CD4-positive, alpha-beta T cell treated with Interleukin-4 for 4 hours (primary cell): ENCODE results near the gene ERGIC1.
"Not testable (repeated sequence)": the region's sequence is repeated elsewhere in the genome, so short reads cannot be mapped to it uniquely, and the experiment has no call there.

Experiments
- DNase-seq: peaks from one replicate; pipeline ENCODE4 v3.0.0-alpha.2; 2020

ERGIC1 gene

GRCh38 chr5:172830275-172830799 is 3.7 kb upstream of the ERGIC1 start:
- no peak for DNase-seq

DNA sequence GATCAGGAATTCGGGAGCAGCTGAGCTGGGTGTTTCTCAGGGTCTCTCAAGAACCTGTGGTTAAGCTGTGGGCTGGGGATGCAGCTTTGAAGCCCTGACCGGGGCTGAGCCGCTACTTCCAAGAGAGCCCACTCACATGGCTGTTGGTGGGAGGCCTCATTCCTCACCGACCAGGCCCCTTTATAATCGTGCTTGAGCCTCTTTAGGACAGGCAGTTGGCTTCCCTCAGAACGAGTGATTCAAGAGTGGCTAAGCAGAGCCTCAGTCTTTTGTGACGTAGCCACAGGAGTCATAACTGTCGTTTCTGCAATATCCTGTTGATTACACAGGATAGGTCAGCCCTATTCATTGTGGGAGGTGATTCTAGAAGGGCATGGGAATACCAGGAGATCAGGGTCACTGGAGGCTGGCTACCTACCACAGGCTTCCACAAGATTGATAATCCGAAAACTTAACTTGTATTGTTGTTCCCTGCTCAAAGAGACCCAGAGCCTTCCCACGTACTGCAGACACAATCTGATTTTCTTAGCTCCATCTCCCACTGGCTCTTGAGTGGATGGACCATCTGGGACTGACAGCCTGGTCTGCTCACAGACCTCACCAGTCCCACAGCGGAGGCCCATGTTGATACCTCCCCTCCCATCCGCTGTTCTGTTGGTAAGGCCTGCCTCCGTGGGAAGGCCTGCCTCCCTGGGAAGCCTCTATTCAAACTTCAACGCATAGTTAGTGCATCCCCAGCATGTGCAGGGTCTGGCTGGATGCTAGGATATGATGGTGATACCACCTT is 3.0 kb upstream of the ERGIC1 start:
- no peak for DNase-seq

DNA sequence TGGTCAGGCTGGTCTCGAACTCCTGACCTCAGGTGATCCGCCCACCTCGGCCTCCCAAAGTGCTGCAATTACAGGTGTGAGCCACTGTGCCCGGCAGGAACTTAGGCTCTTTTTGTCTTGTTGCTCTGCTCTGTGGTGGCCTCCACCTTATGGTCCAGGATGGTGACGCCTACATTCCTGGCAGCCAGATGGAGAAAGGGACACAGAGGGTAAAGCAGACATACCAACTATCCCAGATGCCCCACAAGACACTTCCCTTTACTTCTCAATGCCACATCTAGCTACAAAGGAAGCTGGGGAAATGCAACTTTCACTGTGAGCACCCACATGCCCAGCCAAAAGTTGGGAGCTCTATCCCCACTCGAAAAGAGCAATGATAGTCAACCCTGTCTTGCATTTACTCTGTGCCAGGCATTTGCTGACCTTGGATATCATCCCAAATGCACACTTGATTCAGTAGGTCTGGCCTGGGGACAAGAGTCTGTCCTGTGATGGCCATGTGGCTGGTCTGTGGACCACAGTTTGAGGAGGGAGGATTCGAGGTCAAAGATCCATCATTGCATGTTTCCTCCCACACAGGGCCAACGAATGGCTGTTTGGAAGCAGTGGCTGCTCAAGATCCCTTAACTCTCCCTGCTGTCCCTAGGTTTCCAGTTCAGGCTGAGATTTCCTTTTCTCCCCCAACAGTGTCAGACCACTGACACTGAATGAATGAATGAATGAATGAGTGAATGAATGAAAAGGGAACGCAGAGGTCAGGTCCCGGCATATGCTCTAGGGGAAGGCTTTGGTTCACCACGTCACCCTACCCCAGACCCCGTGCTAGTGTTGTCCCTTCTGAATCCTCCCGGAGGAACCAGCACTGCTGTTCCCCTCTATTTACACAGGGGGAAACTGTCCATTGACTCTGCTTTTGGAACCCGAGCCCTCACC is 1.4 kb upstream of the ERGIC1 start:
- no peak for DNase-seq

DNA sequence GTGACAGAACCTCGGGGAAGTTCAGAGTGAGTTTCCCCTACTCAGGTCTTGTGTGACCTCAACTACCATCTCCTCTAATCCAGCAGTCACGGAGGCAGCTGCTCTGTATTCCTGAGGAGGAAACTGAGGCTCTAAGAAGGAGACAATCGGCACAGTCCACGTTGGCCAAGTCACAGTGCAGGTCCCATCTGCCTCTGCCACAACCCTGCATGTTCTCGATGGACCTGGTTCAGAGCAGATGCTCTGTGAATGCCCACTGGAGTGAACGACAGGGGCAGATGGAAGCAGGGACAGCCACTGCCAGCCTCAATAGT is 722 bp upstream of the ERGIC1 start:
- DNase-seq: no peak

DNA sequence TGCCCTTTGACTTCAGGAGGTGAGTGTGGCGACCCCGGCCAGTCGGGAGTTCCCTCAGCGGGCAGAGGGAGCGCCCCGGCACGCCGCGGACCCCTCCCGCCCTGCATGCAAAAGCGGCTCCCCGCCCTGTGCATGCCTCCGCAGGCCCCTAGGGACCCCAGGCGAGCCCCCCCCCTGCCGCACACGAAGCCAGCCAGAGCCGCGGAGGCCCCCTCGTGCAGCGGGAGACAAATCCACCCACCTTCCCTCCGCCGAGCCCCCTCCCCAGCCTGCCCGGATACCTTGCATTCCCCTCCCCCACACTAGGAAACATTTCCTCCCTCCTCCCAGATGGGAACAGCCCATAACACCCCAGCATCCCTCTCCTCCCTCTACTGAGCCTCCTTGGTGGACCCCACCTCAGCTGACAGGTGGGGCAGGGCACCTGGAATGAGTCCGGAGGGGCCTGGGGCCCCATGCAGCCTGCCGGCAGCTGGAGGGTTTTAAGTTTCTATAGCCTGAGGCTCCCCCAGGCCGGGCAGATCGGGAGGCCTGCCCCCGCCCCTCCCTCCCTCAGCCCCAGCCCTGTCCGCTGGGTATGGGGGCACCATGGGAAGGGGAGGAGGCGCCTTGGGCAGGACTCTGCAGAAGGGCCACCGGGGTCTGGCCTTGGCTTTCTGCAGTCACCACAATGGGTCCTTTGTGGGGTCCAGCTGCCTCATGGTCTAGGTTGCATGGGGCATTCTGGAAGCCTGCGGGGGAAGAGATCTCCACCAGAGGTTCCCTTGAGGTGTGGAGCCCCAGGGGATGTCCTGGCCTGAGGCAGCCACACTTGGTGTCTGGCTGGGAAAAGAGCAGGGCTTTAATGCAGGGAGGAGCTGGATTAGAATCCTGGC is 601 bp downstream of the ERGIC1 start:
- DNase-seq: no peak

DNA sequence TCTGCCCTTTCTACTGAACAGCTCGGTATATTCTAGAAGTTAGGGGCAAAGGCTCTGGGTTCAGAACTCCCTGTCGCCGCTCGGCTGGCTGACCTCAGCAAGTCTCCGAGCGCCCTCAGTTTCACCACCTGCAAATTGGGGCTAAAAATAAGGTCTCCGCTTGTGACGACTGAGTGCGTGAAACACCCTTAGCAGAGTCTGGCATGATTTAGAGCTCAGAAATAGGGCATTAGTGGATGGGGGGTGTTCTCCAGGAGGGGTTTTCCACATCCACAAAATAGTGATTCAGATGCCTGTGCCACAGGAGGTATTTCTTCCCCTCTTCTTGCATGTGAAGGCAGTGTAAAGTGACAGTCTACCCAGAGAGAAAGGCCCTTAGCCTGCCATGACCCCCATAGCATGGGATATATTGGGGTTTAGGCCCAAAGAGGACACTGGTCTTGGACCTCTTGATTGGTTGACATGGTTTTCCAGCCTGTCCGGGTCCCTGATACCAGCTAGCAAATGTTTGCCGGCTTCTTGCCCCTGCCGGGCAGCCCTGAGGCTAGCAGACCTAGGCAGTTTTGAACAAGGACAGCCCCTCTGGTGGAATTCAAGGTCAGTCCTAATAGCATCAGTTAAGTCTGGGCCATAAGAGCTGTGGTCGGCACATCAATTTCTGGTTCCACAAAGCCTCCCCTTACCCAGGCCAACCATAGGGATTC is 1.4 kb downstream of the ERGIC1 start:
- peak; percentile 17 for DNase-seq

GRCh38 chr5:172835994-172836356 is 1.9 kb downstream of the ERGIC1 start:
- no peak for DNase-seq

GRCh38 chr5:172837640-172838039 is 3.6 kb downstream of the ERGIC1 start:
- DNase-seq: peak; percentile 40

DNA sequence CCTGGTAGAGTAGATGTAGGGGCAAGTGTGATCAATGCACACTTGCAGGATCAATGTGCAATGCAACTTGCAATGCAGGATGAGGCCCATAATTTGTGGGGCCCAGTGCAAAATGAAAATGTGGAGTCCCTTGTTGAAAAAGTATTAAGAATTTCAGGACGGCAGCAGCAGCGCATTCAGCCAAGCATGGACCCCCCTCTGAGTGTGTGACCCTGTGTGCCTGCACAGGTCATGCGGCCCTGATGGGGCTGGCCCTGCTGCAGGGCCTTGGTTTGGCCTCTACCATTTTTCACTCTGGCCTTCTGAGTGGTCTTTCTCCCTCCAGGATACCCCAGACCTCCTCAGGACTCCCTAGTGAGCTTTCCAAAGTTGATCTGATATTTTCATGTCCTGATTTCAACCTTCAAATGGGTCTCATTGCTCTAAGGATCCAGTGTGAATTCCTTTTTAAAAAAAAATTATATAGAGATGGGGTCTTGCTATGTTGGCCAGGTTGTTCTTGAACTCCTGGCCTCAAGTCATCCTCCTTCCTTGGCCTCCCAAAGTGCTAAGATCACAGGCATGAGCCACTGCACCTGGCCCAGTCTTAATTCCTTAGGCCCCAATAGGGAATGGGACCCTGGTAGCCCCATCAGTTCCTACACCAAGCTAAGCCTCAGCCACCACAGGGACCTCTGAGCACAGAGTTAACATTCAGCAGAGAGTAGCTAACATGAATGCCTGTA is 4.3 kb downstream of the ERGIC1 start:
- DNase-seq: no peak

DNA sequence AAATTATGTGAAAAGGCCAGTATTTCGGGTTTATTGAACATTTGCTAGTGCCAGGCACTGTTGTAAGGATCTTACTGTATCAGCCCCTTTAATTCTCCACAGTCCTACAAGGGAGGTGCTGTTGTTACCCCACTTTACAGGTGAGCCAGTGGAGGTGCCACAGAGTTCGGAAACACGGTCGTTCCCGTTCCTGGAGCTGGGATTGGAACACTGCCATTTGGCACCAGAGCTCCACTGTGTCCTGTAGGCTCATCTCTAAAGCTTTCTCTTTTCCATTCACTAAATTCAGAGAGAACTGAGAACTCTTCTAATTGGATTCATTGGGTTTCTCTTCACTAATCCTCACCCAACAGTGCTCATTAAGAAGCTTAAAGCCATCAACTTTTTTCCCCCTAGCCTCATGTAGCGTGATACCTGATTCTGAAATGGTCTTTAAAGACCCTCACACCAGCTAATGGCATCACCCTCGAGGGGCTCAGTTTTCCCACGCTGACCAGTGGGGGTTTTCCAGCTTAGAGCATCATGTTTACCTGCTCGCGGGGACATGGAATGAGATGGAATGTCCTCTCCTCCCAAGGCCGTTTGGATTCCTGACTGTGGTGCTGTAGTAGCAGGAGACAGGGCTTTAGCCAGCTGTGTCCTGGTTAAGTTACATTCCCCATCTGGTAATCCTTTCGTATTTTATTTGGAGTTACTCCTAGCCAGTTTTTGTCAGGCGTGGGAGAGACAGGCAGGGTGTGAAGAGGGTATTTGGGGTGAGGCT is 5.8 kb downstream of the ERGIC1 start:
- DNase-seq: no peak

DNA sequence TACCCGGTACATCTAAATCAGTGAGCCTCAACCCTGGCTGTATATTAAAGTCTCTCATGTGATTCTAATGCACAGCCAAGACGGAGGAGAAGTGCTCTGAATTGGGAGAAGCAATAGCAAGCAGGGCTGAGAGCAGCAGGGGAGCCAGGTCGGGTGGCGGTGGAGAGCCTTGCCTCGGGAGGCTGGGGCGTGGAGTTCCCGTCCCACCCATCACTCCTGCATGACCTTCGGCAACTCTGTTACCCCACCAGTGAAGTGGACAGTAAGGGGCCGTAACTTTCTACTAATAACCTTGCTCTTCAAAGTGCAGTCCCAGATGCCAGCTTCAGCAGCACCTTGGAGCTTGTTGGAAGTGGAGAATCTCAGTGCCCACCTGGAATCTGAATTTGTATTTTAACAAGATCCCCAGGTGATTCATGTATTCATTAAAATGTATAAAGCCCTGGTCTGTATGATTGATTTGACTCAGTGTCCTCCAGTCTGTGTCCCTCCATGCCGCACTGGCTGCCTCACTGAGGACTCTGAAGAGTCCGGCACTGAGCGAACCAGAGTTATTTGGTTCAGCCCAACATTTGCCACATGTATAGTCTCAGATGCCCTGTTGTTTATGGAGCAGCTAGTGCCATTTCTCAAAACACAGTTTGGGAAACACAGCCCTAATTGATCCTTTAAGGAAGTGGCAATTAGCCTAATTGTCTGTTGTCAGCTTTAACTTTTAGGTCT is 6.5 kb downstream of the ERGIC1 start:
- no peak for DNase-seq

GRCh38 chr5:172841256-172841655 is 7.2 kb downstream of the ERGIC1 start:
- no peak for DNase-seq

GRCh38 chr5:172843825-172844576 is 9.9 kb downstream of the ERGIC1 start:
- no peak for DNase-seq

- no peak for DNase-seq
Observed at GRCh38 chr5:172844577-172844838, 10.5 kb downstream of the ERGIC1 start.

- DNase-seq: no peak
Observed at GRCh38 chr5:172845154-172845553, 11.1 kb downstream of the ERGIC1 start.

- no peak for DNase-seq
Observed at GRCh38 chr5:172845576-172845975, 11.5 kb downstream of the ERGIC1 start.

- DNase-seq: no peak
Observed at GRCh38 chr5:172846249-172846648, 12.2 kb downstream of the ERGIC1 start.

- DNase-seq: no peak
Observed at GRCh38 chr5:172846677-172847076, 12.6 kb downstream of the ERGIC1 start.

DNA sequence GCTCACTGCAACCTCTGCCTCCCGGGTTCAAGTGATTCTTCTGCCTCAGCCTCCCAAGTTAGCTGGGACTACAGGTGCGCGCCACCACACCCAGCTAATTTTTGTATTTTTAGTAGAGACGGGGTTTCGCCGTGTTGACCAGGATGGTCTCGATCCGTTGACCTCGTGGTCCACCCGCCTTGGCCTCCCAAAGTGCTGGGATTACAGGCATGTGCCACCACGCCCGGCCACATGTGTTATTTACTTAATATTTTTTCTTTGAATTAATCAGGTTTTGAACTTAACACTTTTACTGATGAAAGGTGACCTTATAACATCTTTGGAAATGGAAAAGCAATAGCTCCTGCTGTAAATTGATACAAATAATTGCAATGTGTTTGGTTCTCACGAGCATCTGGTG is 13.5 kb downstream of the ERGIC1 start:
- not testable (repeated sequence) for DNase-seq

DNA sequence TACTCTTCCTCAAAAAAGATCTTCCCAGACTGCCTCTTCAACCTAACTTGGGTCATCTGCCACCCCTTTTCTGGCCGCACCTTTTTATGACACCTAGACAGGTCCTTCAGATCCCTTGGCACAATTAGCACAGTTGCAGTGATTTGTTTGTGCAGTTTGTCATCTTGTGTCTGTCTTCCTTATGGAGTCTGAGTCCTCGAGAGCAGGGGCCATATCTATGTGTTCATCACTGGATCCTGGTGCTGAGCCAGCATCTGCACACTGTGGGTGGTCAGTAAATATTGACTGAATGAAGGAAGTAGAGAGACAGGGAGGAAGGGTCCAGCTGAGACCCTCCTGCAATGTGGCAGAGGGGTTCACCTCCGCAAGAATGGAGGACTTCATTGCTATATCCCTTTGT is 14.4 kb downstream of the ERGIC1 start:
- no peak for DNase-seq
